ENCODE measurements around the gene GP9.

The GP9 gene

GRCh38 chr3:129017484-129017899, 43.1 kb upstream of the GP9 start:
- TF ChIP-seq CTCF (IDR thresholded peaks at IDR 0.05) = no peak

GRCh38 chr3:129018271-129018670, 42.3 kb upstream of the GP9 start:
- TF ChIP-seq CTCF (IDR thresholded peaks at IDR 0.05) = no peak

DNA sequence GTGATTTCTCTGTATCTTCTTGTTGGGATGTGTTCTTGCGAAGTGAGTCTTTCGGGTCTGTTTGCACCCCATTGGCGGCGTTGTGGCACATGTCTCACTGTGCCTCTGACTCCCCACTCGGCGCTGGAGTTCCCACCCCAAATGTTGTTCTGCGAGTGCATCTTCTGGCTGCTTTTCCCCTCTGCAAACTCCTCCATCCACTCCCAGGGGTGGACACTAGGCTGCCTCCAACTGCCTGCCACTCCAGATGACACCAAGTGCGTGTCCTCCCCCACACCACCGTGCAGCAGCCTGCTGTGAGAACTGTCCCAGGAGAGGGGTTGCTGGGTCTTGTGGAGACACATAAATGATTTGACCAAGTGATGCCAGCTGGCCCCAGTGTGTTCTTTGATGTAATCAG, 41.8 kb upstream of the GP9 start:
- TF ChIP-seq CTCF (IDR thresholded peaks at IDR 0.05) = no peak

DNA sequence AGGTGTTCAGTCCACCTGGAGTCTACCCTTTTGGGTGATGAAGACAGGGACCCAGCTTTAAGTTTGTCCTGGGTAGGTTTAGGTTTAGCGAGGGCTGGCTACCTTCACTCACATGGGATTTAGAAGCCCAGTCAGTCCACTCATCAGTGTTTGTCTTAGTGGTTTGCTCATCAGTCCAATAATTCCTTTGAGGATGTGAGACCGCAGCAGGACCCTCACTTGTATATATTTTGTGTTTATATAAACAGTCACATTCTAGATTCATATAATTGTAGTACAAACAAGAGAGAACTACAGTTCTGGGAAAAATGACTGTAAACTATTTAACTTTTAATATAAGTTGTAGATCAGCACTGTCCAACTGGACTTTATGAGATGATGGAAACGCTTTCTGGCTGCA, 41.3 kb upstream of the GP9 start:
- TF ChIP-seq CTCF (IDR thresholded peaks at IDR 0.05) = no peak

- TF ChIP-seq CTCF (IDR thresholded peaks at IDR 0.05) = no peak
Observed at GRCh38 chr3:129020691-129021090, 39.9 kb upstream of the GP9 start.

- no peak for TF ChIP-seq CTCF (IDR thresholded peaks at IDR 0.05)
Observed at GRCh38 chr3:129021140-129021551, 39.4 kb upstream of the GP9 start.

DNA sequence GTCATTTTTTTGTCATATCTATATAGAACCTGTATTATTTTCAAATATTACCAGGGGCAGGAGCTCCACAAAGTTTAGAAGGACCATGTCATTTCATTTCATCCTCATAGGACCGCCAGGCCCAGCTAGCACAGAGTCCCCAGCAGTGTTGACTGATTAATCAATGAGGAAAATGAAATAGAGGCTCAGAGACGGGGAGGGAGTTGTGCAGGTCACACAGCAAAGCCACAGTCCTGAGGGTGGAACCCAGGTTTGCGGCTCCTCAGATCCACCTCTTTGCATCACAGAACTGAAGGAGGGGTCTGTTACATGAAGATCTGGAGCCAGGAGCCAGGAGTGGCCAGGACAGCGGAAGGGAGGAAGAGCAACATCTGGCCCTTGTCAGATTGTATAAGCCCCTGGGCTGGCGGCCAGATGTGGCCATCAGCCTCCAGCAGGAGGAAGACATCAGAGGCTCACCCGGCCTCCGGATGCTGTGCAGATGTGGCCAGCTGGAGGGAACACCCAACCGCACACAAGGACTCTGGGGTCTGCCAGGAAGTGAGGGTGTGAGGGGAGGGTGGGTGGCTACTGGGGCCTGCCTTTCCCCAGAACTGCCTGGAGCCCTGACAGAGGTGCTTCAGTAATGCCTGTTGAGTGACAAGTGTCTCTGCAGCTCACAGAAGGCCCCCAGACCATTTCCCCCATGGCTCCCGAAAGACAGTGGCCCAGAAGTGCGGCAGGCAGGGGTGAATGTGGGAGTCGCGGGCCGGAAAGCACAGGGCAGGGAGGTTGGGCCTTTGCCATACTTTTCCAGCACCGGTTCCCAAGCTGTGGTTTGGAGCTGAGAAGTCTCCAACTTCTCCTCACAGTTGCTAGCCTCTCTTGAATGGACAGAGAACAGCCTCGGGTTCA, 38.2 kb upstream of the GP9 start:
- no peak for TF ChIP-seq CTCF (IDR thresholded peaks at IDR 0.05)
